GM13976 (cell line): ENCODE results near the gene SEMA3G.

Source experiments
- DNase-seq: peaks from one replicate; pipeline ENCODE4 v3.0.0; 2012; ENCODE audit warnings: low spot score
- in situ Hi-C: fragments of 300-500 bp; cut with MboI; formaldehyde crosslinking; loops from one replicate; pipeline ENCODE4 v1.12.0; 2022; ENCODE audit warnings: low sequenced_read_pairs, mixed read lengths, inconsistent platforms; ENCODE audit not compliant: unreplicated experiment
- TF ChIP-seq, protein P1 (sequence below): IDR thresholded peaks from 2 replicates; pipeline ENCODE4 v1.5.1; 2012; ENCODE audit warnings: borderline replicate concordance, mild to moderate bottlenecking; ENCODE audit not compliant: insufficient read depth; ENCODE audit errors: extremely low read depth, missing control alignments, control extremely low read depth

Gene SEMA3G

DNA sequence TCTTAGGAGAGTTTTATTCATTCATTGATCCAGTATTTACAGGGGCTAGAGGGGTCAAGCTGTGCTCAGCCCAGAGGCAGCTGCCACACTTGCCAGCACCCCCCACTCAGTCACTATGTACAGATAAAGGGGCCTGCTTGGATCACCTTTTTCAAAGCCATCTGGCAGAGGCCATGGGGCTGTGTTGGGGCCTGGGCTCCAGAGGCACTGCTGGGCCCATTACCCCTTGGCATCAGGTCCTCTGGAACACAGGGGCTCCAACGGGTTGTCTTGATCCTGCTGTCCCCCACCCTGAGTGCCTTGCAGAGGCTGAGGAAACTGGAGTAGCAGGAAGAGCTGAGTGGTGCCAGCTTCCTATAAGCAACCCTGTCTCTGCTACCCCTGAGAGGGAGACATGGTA, 43.9 kb downstream of the SEMA3G start:
- DNase-seq: no peak
- TF ChIP-seq, protein P1, sequence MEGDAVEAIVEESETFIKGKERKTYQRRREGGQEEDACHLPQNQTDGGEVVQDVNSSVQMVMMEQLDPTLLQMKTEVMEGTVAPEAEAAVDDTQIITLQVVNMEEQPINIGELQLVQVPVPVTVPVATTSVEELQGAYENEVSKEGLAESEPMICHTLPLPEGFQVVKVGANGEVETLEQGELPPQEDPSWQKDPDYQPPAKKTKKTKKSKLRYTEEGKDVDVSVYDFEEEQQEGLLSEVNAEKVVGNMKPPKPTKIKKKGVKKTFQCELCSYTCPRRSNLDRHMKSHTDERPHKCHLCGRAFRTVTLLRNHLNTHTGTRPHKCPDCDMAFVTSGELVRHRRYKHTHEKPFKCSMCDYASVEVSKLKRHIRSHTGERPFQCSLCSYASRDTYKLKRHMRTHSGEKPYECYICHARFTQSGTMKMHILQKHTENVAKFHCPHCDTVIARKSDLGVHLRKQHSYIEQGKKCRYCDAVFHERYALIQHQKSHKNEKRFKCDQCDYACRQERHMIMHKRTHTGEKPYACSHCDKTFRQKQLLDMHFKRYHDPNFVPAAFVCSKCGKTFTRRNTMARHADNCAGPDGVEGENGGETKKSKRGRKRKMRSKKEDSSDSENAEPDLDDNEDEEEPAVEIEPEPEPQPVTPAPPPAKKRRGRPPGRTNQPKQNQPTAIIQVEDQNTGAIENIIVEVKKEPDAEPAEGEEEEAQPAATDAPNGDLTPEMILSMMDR: no peak
- in situ Hi-C loops: no loop called here

DNA sequence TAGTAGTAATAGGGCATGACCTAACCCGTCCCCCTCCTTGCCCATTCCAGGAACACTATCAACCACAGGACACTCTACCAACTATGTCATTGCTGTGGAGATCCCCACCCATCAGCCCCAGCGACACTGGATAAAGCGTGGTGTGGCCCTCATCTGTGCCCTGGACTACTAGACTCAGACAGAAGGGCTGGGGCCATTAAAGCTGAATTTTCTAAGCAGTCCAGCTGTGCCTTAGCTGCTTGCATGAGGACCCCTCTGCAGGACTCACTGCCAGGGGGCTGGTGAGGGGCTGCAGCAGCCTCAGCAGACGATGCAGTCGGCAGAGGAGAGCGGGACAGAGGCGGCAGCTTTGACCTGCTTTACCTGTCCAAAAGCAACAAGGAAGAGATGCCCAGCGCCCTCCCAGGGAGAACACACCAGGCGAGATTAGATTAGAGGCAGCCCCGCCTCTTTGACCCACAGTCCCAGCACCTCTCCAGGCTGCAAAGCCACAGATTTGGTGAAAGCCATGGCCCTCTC, 44.6 kb downstream of the SEMA3G start:
- TF ChIP-seq, protein P1: no peak
- DNase-seq: no peak
- in situ Hi-C loops: no loop called here

DNA sequence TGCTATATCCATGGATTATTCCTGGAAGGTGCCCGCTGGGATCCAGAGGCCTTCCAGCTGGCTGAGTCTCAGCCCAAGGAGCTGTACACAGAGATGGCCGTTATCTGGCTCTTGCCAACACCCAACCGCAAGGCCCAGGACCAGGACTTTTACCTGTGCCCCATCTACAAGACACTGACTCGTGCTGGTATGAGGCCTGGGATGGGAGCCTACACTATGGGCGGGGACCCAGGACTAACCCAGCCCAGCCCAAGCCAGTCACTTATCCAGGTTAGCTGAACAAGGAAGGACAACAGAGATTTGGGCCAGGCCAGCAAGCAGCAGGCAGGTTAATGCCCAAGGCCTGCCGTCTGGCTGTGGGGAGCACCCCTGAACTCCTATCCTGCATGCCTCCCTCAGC, 45.3 kb downstream of the SEMA3G start:
- TF ChIP-seq, protein P1: no peak
- in situ Hi-C loops: no loop called here
- no peak for DNase-seq

DNA sequence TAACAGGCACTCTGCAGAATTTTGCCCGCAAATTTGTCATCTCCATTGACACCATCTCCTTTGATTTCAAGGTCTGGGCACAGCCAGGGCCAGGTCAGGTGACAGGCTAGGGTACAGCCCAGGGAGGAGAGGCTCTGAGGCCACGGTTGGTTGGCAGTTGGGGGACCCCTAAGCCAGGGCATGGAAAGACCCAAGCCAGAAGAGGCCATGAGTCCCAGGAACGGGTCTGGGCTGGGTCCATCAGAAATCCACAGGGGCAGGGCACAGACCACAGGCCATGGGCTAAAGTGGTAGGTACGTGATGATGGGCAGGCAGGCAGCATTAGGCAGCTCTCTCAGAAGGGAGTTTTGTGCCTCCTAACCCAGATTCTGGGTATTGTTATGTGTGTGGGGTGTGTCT, 45.8 kb downstream of the SEMA3G start:
- no peak for DNase-seq
- in situ Hi-C loops: no loop called here
- TF ChIP-seq, protein P1: no peak

DNA sequence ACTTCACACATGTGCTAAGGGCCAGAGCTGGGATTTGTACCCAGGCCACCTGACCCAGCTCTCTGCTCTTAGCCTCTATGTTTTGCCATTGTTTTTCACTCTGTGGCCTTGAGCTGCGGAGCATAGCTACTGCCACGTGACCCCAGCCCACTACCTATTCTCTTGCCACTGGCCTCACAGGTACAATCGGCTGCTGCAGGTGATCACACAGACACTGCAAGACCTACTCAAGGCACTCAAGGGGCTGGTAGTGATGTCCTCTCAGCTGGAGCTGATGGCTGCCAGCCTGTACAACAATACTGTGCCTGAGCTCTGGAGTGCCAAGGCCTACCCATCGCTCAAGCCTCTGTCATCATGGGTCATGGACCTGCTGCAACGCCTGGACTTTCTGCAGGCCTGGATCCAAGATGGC, 46.2 kb downstream of the SEMA3G start:
- TF ChIP-seq, protein P1: no peak
- no peak for DNase-seq
- in situ Hi-C loops: no loop called here

DNA sequence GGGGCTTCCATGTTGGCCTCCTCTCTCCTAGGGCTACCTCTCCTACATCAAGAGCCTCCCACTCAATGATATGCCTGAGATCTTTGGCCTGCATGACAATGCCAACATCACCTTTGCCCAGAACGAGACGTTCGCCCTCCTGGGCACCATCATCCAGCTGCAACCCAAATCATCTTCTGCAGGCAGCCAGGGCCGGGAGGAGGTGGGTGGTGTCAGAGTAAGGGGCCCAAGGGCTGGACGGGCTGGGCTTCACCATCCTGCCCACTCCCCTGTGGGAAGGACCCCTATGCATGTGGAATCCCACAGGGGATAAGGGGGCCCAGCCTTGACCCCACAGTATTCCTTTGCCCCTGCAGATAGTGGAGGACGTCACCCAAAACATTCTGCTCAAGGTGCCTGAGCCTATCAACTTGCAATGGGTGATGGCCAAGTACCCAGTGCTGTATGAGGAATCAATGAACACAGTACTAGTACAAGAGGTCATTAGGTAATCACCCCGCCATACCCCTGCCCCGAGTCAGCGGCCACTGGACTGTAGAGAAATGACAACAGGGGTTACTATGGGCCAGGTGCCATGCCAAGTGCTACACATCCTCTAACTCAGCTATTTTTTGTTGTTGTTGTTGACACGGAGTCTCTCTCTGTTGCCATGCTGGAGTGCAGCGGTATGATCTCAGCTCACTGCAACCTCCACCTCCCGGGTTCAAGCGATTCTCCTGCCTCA, 47.1 kb downstream of the SEMA3G start:
- in situ Hi-C loops: no loop called here
- DNase-seq: no peak

More for the DNA sequence above, 47.1 kb downstream of the SEMA3G start:
- TF ChIP-seq, protein P1: no peak
